ENCODE measurements around the gene AGO4.
"Not testable (repeated sequence)": the region's sequence is repeated elsewhere in the genome, so short reads cannot be mapped to it uniquely, and the experiment has no call there.

Gene AGO4

DNA sequence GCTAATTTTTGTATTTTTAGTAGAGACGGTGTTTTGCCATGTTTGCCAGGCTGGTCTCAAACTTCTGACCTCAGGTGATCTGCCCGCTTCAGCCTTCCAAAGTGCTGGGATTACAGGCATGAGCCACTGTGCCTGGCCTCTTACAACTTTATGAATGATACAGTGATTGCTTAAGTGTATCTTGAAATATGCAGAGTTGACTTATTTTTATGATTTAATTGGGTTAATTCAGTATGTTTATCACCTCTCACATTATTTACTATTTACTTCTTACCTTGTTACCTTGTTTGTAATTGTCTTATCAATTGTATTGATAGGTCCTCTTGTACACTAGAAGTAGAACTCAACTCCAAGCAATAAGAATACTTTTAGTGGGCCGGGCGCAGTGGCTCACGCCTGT is 4.9 kb downstream of the AGO4 start:
- DNase-seq: not testable (repeated sequence)

DNA sequence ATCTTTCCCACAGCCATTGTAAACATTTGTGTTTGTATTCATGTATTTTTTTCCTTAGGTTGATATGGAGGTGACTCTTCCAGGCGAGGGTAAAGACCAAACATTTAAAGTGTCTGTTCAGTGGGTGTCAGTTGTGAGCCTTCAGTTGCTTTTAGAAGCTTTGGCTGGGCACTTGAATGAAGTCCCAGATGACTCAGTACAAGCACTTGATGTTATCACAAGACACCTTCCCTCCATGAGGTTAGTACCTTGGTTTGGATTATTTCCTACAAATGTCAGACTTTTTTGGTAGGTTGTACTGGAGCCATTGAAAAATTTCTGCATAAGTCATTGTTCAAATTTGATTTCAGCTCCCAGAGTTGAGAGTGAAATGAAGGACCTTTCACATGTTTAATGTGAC is 17.4 kb downstream of the AGO4 start:
- no peak for DNase-seq

DNA sequence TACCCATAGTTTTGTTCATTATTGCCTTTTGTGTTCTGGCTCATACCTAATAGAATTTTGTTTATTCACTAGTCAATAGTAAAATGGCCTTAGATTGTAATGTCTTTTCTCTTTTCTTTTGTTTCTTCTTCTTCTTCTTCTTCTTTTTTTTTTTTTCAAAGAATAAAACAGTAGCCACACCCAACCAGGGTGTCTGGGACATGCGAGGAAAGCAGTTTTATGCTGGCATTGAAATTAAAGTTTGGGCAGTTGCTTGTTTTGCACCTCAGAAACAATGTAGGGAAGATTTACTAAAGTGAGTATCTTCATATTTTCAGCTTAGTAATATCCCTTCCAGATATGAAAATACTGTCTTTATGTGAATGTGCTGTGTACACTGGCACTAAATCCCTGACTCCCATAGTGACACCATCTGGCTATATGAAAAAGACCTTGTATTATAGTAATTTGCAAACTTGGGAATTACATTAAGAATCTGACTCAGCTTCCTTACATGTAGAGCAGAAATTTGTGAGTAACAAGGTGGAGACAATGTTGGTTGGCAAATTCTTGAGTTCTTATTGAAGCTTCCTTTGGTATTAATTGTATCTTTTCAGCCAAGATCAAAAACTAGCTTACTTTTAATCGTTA is 24.6 kb downstream of the AGO4 start:
- no peak for DNase-seq

DNA sequence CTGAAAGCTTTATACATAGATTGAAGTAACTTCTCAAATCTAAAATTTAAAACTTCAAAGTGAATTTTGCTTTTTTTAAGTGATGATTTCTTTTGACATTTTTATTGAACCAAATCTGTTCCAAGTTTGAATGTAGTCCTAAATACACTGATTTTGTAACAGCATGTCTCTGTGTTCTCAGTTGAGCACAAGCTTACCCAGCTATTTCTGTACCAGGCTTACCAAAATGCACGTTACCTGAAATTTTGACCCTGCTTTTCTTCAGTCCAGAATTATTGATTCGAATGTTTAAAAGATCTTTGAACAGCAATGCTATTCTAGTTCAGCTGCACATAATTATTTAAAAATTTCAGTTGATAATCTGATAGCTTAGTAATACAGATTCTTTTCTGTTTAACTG is 25.6 kb downstream of the AGO4 start:
- DNase-seq: no peak

DNA sequence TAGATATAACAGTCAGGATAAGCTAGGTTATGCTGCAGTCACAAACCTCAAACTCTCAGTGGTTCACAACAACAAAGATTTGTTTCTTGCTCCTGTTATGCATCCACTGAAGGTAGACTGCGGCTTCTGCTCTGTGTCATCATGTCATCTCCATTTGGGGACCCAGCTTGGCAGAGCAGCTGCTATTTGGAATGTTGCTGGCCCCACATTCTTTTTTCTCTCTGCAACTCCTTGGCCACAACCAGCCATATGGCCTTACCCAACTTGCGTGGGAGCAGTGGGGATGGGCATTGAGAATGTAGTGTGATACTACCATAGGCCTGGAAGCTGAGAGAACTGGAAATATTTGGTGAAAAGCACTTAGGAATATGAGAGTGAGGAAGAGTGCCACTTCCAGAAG is 26.4 kb downstream of the AGO4 start:
- no peak for DNase-seq

DNA sequence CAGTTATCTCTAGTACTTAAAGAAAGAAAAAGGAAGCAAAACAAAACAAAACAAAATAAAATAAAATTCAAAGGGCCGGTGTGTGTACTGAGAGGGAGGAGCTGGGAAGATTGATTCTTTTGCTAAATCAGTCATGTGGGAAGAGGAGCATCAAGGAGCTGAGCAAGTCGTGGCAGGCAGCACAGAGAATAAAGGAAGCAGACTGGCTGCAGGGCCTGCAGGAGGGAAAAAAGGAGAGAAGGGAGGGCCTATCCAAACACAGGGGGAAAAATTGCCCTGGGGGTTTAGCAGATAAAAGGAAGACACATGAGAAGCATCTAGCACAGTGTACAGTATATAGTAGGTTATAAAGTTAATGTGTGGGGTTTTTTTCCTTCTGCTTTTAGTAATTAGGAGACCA is 27.6 kb downstream of the AGO4 start:
- no peak for DNase-seq

DNA sequence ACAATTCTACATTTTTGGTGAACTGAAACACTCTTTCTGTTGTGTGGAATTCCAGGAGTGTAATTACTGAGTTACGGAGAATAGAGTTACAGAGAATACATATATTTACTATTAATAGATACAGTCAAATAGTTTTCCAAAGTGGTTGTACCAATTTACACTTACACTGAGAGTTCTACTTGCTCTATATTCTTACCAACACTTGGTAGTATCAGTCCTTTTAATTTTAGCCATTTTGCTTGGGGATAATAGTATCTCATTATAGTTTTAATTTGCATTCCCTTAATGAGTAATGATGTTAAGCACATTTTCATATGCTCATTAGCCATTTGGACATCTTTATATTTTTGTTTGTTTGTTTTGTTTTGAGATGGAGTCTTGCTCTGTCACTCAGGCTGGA is 28.9 kb downstream of the AGO4 start:
- DNase-seq: no peak

DNA sequence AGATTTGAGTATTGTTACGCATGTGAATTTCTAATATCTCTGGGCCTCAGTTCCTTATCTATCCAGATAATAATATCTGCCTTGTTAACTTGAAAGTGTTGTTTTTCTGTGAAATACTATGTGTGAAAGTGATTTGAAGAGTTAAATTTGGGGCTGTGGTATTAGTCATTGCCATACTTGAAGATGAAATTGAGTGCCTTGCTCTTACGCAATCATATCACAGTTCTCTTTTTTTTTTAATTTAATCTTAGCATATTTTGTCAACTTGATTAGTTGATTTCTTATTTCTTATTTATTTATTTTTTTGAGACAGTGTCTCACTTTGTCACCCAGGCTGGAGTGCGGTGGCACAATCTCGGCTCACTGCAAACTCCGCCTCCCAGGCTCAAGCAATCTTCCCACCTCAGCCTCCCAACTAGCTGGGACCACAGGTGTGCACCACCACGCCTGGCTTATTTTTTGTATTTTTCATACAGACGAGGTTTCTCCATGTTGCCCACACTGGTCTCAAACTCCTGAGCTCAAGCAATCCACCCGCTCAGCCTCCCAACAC is 31.0 kb downstream of the AGO4 start:
- peak; percentile 70 for DNase-seq

DNA sequence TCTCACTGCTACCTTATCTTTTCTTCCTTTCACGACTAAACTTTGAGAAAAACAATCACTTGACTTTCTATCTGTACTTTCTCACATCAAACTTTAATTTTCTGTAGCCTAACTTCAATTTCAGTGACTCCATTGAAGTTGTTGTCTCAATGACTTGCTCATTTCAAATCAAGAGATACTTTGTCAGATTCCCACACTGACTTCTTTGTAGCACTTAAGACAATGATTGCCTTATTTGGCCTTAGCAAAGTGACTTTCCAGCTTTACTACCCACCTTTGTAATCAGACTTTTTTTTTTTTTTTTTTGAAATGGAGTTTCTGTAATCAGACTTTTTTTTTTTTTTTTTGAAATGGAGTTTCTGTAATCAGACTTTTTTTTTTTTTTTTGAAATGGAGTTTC is 37.0 kb downstream of the AGO4 start:
- DNase-seq: no peak

DNA sequence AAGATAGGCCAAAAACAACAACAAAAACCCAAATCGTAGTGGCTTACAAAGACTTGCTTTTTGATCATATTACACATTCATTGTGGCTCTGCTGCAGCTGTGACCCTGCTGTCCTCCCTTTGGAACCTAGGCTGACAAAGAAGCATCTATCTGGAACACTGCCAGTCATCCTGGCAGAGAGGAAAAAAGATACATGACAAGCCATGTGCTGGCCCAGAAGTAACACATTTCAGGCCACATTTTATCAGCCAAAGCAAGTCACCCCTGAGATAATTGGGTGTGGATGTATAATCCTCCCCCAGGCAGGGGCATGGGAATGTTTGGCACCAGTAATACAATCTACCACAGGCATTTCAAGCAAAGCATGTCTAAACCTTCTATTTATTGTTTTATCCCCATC is 38.0 kb downstream of the AGO4 start:
- no peak for DNase-seq

DNA sequence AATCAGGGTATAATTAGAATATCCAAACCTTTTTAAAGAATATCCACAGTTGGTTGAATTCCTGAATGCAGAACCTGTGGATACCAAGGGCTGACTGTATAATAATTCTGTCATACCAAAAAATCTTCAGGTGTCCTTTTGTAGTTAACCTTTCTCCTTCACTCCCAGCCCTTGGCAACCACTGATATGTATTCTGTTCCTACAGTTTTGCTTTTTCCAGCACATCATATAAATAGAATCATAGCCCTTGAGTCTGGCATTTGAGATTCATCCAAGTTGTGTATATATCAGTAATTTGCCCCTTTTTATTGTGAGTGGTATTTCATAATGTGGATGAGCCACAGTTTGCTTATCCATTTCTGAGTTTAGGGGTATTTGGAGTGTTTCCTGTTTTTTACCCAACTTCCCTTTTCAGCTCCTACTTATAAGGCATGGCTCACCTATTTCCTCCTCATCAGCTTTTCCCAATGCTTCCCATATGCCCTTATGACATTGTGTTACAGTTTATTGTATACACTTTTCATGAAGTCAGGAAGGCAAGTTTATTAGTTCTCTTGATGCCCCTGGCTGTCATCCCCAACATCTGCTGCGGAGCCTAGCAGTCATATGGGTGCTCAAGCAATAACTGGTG is 40.2 kb downstream of the AGO4 start:
- DNase-seq: peak; percentile 61

DNA sequence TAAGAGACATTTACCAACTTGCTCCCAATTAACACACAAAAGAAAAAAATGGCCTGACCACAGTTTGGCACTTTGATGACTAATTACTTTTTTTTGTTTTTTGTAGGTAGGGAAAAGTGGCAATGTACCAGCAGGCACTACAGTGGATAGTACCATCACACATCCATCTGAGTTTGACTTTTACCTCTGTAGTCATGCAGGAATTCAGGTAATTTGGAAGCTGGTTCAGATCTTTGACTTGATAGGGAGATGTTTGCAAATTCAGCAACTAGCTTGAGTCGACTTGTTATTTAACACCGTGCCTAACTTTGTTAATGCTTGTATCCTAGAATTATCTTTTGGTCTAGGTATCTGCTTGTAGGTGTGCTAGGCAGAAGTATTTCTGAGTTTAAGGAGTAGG is 42.2 kb downstream of the AGO4 start:
- no peak for DNase-seq

DNA sequence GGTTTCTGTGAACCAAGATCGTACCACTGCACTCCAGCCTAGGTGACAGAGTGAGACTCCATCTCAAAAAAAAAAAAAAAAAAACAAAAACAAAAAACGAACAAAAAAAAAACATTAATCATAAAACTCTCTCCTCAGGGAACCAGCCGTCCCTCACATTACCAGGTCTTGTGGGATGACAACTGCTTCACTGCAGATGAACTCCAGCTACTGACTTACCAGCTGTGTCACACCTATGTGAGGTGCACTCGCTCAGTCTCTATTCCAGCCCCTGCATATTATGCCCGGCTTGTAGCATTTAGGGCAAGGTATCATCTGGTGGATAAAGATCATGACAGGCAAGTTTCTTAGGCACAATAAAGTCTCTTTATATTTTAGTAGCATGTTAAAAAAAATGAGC is 42.9 kb downstream of the AGO4 start:
- DNase-seq: no peak

DNA sequence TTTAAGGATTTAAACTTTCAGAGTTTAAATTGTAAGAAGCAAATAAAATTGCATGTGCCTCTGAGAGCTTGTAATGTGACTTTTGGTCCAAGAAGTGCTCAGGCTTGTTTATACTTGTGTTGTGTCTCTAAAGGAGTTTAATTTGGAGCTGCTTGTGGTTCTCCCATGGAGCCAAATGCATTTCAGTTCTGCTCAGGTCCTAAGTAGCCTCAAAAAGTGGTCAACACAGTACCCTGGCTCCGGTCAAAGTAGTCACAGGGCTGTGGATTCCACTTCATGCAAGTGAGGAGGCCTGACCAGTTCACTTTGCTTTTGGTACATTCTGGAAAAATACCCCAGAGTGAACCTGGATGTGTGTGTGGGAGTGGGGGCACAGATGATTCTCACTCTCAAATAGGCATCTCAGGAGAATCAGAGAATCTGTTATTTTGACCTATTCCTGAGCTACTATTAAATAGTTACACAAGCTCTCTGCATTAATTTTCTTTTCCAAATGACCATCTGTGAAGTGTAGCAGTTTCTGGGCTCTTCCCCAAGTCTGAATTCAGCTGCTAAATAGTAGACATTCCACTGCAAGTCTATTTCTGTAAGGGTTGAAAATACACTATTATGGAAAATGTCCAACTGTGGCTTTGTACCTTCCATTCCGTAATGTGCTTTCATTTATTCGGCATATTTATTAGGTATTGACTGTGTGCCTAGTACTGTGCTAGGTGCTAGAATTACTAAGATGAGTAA is 43.5 kb downstream of the AGO4 start:
- no peak for DNase-seq

DNA sequence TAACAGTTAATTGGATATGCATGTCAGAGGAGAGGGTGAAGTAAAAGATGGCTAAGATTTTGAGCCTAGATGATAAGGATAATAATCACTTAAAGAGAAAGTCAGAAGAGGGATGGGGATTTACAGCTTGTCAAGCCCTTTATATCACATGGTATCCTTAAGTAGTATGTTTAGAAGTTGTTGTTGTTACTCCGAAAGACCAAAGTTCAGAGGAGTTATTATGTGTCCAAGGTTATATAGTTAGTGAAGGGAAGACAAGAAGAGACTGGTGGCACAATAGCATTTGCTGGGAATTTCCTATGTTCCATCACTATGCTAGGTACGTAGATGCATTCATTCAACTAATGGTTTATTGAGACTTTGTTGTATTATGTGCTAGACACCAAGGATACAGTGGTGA is 44.4 kb downstream of the AGO4 start:
- DNase-seq: no peak

DNA sequence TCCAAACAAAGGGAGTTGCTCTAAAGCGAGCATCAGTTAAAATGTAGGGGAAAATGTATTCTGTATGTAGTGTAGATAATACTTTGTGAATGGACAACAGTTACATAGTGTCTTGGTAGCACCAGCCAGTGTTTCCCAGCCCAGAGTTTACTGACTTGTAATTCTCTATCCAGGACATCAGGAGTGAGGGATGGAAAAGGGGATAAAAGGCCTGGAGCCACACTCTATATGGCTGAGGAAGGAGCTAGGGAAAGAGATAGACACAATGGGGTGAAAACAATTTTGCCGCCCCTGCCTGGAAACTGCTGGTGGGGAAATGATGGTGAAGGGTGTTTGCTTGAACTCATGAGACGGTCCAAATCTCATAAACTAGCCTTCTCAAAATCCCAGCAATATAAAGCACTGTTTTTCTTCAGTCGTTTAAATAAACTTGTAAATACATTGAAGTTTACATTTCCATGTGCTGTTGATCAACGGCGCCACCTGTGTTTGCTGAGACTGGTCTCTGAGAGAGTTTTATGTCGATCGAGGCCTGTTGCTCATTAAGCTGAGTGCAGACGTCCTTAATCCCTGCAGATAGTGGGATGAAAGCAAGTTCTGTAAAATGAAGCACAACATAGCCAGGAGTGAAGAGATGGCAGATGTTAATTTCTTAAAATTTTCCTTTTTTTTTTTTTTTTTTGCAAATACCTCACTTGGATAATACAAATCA is 47.3 kb downstream of the AGO4 start:
- DNase-seq: no peak

DNA sequence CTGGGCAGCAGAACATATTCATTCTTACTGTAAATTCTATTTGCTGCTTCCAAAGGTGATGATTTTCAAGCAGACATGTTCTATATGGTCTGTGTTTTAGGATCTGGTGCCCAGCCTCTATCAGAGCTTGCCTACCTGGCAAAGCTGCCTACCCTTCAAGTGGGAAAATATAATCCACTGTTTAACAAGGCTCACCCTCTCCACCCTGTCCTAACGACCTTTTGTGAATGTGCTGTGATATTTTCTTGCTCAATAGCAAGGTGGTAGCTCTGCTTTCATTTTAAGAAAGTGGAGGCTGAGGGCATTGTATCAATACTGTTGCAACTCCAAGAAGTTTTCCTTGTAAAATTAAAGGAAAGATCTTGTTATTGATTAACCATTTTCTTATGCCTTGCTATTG is 49.1 kb downstream of the AGO4 start:
- no peak for DNase-seq

DNA sequence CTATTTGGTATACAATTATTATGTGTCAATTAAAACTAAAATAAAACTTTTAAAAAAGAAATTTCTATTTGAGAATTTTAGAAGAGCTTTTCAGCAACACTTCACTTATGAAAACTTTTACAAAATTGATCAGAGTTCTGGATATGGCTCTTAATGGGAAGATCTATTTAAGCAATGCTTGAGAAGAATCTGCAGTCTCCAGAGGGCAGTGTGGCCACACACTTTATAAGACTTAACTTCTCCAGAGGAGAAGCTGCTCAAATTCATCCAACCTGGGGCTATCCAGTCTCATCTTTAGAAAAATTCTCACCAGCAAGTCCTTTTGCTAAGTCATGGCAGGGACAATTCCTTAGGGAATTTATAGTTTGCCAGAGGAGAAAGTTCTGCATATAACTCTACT is 50.0 kb downstream of the AGO4 start:
- DNase-seq: peak; percentile 63

DNA sequence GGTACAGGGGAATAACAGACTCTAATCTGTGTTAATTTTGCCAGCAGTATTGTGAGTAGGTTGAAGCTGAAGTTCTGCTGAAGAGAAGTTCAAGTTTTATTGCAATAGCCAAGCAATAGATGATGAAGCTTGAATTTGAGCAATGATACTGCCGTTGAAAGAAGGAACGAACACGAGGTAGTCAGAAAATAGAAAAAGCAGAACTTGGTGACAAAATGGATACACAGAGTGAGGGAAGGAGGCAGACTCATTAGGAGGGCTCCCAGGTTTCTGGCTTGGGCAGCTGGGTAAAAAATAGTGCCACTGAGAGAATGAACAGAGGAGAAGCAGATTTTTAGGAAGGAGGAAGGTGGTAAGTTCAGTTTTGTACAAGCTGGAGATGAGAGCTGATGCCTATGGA is 52.9 kb downstream of the AGO4 start:
- DNase-seq: peak; percentile 85

DNA sequence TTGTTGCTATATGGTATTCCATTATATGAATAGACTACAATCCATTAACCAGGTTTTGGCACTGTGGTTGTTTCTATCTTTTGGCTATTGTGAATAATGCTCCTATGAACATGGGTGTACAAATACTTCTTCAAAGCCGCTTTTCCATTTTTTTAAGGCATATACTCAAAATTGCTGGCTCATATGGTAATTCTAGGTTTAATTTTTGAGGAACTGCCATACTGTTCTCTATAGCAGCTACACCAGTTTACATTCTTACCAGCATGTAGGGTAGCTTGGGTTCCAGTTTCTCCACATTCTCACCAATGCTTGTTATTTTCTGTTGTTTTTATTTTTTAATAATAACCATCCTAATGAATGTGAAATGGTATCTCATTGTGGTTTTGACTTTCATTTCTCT is 55.3 kb downstream of the AGO4 start:
- no peak for DNase-seq

DNA sequence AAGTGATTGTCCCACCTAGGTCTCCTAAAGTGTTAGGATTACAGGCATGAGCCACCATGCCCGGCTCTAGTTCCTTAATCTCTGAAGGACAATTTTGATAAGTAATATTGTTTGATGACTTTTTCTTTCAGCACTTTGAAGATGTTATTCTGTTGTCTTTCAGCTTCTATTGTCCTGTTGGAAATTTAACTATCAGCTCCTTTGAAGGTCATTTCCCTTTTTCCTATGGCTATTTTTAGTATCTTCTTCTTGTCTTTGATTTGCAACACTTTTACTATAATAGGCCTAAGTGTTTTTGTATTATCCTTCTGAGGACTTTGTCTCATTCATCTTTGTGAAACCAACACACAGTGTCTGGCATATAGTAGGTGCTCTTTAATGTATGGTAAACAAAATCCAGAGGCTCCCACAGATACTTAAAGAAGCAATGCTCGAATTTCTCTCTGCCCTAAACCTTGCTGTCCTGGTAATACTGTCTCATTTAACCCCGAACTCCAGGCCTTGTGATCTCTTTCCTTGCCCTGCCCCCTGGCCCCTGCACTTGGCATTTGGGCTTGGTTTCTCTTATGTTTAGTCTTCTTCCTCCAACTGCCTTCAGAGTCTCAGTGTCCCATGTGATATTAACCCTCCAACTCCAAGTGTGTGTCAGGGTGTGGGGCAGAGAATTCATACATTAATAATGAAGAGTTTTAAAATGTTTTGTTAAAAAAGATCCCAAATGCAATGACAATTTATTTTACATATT is 56.2 kb downstream of the AGO4 start:
- DNase-seq: peak; percentile 41

DNA sequence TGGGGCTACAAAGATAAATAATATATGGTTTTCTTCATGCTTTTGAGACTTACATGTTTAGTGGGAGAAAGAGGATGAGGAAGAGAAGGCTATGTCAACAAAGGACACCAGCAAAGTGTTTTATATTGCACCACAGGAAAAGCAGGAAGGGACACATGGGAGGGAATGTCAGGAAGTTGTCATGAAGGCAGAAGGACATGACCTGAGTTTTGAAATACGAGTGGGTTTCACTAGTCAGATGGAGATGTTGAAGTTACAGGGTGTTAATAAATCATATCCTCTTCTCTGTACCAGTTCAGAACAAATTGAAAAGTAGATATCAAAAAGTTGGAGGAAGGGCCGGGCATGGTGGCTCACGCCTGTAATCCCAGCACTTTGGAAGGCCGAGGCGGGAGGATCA is 57.0 kb downstream of the AGO4 start:
- DNase-seq: peak; percentile 50

DNA sequence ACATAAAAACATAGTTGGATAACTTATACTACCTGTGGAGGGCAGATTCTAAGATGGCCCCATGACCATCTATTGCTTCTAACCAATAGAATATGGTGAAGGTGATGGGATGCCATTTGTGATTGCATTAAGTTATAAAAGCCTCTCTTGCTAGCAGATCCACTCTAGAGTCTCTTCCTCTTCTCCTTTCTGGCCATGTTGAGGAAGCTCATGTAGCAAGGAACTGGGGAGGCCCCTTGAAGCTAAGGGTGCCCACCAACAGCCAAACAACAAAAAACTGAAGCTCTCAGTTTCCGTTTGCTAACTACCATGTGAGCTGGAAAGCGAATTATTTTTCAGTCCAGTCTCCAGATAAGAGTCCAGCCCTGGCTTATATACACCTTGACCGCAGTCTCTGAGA is 59.2 kb downstream of the AGO4 start:
- peak; percentile 79 for DNase-seq
